IMR-90 (cell line): ENCODE data around the gene KCNA10. TPM values are rescaled to one million over a fixed set of nuclear protein-coding genes. Genes with fewer than 3 reads are reported as not detected.

Experiments used
- ATAC-seq: fragments of 200-7000 bp; cut with Tn5 transposase; 2 replicates; pipeline ENCODE4 v1.9.1; 2020; ENCODE audit warnings: low read depth, mild to moderate bottlenecking, moderate library complexity
- BruUV-seq: library from RNA; stranded (reverse); fragments of 400-500 nt; replicated peaks from 2 replicates; lab custom pipeline; 2021; lab: Mats Ljungman, UMichigan
- CTCF ChIA-PET: fragments of 300-600 bp; formaldehyde crosslinking; extraction: SDS; loops from one replicate; lab custom pipeline; 2021; ENCODE audit warnings: antibody characterized with exemption; lab: Yijun Ruan, JAX
- POLR2A ChIA-PET: fragments of 300-600 bp; sonication (Branson Sonifier 250); formaldehyde crosslinking; loops from one replicate; lab custom pipeline; 2022; ENCODE audit warnings: antibody characterized with exemption; ENCODE audit not compliant: unreplicated experiment; lab: Charles Lee
- DNase-seq: peaks from one replicate; pipeline ENCODE4 v3.0.0; 2013
- H2AFZ ChIP-seq: replicated peaks from 2 replicates; pipeline ENCODE3; 2013; ENCODE audit warnings: low read length, mild to moderate bottlenecking; ENCODE audit not compliant: poor library complexity
- H2AK5ac ChIP-seq: 2 replicates; pipeline ENCODE4 v1.6.1; 2013; ENCODE audit warnings: low read depth, low read length, inconsistent platforms
- H2AK9ac ChIP-seq: replicated peaks from 2 replicates; pipeline ENCODE3; 2013; ENCODE audit warnings: mild to moderate bottlenecking, low read depth, low read length, moderate library complexity; ENCODE audit not compliant: poor library complexity
- H2BK120ac ChIP-seq: 2 replicates; pipeline ENCODE4 v1.6.1; 2013; ENCODE audit warnings: low read depth, low read length, inconsistent platforms
- H2BK15ac ChIP-seq: 3 replicates; pipeline ENCODE4 v1.6.1; 2013; ENCODE audit warnings: low read depth, low read length, inconsistent platforms
- H2BK20ac ChIP-seq: 2 replicates; pipeline ENCODE4 v1.6.1; 2013; ENCODE audit warnings: low read depth, mild to moderate bottlenecking, inconsistent platforms, low read length, moderate library complexity
- H2BK5ac ChIP-seq: 2 replicates; pipeline ENCODE4 v1.6.1; 2013; ENCODE audit warnings: mild to moderate bottlenecking, low read depth, low read length, inconsistent platforms; ENCODE audit not compliant: poor library complexity, severe bottlenecking
- H3K14ac ChIP-seq: replicated peaks from 2 replicates; pipeline ENCODE4 v1.6.1; 2013; ENCODE audit warnings: low read depth, low read length, inconsistent platforms
- H3K18ac ChIP-seq: 2 replicates; pipeline ENCODE4 v1.6.1; 2013; ENCODE audit warnings: low read depth, low read length, control low read depth
- H3K23ac ChIP-seq: 2 replicates; pipeline ENCODE4 v1.6.1; 2013; ENCODE audit warnings: low read depth, low read length, inconsistent platforms
- H3K27ac ChIP-seq: 2 replicates; pipeline ENCODE4 v1.5.1; 2013; ENCODE audit warnings: mild to moderate bottlenecking, control low read depth, low read length; ENCODE audit not compliant: insufficient read depth
- H3K27me3 ChIP-seq: 2 replicates; pipeline ENCODE4 v1.6.1; 2013; ENCODE audit warnings: low read length; ENCODE audit not compliant: control insufficient read depth, insufficient read depth
- H3K36me3 ChIP-seq: 2 replicates; pipeline ENCODE4 v1.6.1; 2013; ENCODE audit warnings: low read length, mixed read lengths; ENCODE audit not compliant: control insufficient read depth, insufficient read depth
- H3K4ac ChIP-seq: 2 replicates; pipeline ENCODE4 v1.6.1; 2013; ENCODE audit warnings: low read depth, low read length, inconsistent platforms
- H3K4me1 ChIP-seq: 2 replicates; pipeline ENCODE4 v1.6.1; 2013; ENCODE audit warnings: low read length, mixed read lengths; ENCODE audit not compliant: control insufficient read depth, insufficient read depth
- H3K4me2 ChIP-seq: 2 replicates; pipeline ENCODE4 v1.6.1; 2013; ENCODE audit warnings: low read depth, mild to moderate bottlenecking, control low read depth, low read length, moderate library complexity
- H3K4me3 ChIP-seq: 2 replicates; pipeline ENCODE4 v1.5.1; 2013; ENCODE audit warnings: low read depth, mild to moderate bottlenecking, control low read depth, low read length, moderate library complexity; ENCODE audit not compliant: insufficient read depth
- H3K56ac ChIP-seq: 2 replicates; pipeline ENCODE4 v1.6.1; 2013; ENCODE audit warnings: low read length, inconsistent platforms; ENCODE audit not compliant: insufficient read depth; ENCODE audit errors: extremely low read depth
- H3K79me1 ChIP-seq, 2 experiments: 2 replicates each; pipeline ENCODE4 v1.6.1; 2013; ENCODE audit warnings: low read length in 2 of 2, inconsistent platforms in 1 of 2, low read depth in 1 of 2
- H3K9ac ChIP-seq: 2 replicates; pipeline ENCODE4 v1.6.1; 2013; ENCODE audit warnings: low read depth, low read length, control low read depth
- H3K9me1 ChIP-seq: 2 replicates; pipeline ENCODE4 v1.6.1; 2013; ENCODE audit warnings: low read length, inconsistent platforms; ENCODE audit not compliant: insufficient read depth
- H3K9me3 ChIP-seq: 2 replicates; pipeline ENCODE4 v1.6.1; 2013; ENCODE audit warnings: low read length; ENCODE audit not compliant: control insufficient read depth, insufficient read depth
- H4K20me1 ChIP-seq: 2 replicates; pipeline ENCODE4 v1.6.1; 2013; ENCODE audit warnings: low read length, inconsistent platforms; ENCODE audit not compliant: insufficient read depth
- H4K5ac ChIP-seq: 2 replicates; pipeline ENCODE4 v1.6.1; 2013; ENCODE audit warnings: mild to moderate bottlenecking, low read depth, low read length, control low read depth
- H4K8ac ChIP-seq, 2 experiments: 2 replicates each; pipeline ENCODE4 v1.6.1; 2013; ENCODE audit warnings: low read depth in 2 of 2, low read length in 2 of 2, control low read depth in 1 of 2, inconsistent platforms in 1 of 2
- H4K91ac ChIP-seq: 2 replicates; pipeline ENCODE4 v1.6.1; 2013; ENCODE audit warnings: low read depth, low read length, inconsistent platforms; ENCODE audit not compliant: insufficient read depth
- BHLHE40 ChIP-seq: fragments of 150-350 bp; IDR thresholded peaks from 2 replicates; pipeline ENCODE4 v1.6.1; 2016; ENCODE audit warnings: mild to moderate bottlenecking, low read depth, low read length
- CEBPB ChIP-seq: IDR thresholded peaks from 2 replicates; pipeline ENCODE4 v1.6.1; 2012; ENCODE audit warnings: low read depth, low read length, improper control_type of control experiment
- CHD1 ChIP-seq: IDR thresholded peaks from 2 replicates; pipeline ENCODE4 v1.6.1; 2012; ENCODE audit warnings: low read depth, low read length, improper control_type of control experiment
- FOS ChIP-seq: fragments of 150-350 bp; IDR thresholded peaks from 2 replicates; pipeline ENCODE4 v1.6.1; 2016; ENCODE audit warnings: low read depth, low read length
- MAFK ChIP-seq: IDR thresholded peaks from 2 replicates; pipeline ENCODE4 v1.6.1; 2012; ENCODE audit warnings: low read depth, low read length, improper control_type of control experiment
- MAZ ChIP-seq: IDR thresholded peaks from 2 replicates; pipeline ENCODE4 v1.6.1; 2012; ENCODE audit warnings: low read depth, mild to moderate bottlenecking, low read length, improper control_type of control experiment, moderate library complexity, borderline replicate concordance
- MXI1 ChIP-seq: IDR thresholded peaks from 2 replicates; pipeline ENCODE4 v1.6.1; 2012; ENCODE audit warnings: low read depth, mild to moderate bottlenecking, low read length, moderate library complexity, borderline replicate concordance
- NFE2L2 ChIP-seq: fragments of 150-350 bp; IDR thresholded peaks from 2 replicates; pipeline ENCODE4 v1.6.1; 2016; ENCODE audit warnings: low read depth, mild to moderate bottlenecking, low read length
- POLR2A ChIP-seq: IDR thresholded peaks from 2 replicates; pipeline ENCODE4 v1.6.1; 2012; ENCODE audit warnings: mild to moderate bottlenecking, low read depth, low read length
- RAD21 ChIP-seq: IDR thresholded peaks from 2 replicates; pipeline ENCODE4 v1.6.1; 2012; ENCODE audit warnings: low read length, improper control_type of control experiment
- RCOR1 ChIP-seq: IDR thresholded peaks from 2 replicates; pipeline ENCODE4 v1.6.1; 2012; ENCODE audit warnings: mild to moderate bottlenecking, low read length, improper control_type of control experiment; ENCODE audit not compliant: insufficient replicate concordance
- RFX5 ChIP-seq: IDR thresholded peaks from 2 replicates; pipeline ENCODE4 v1.8.0; 2012; ENCODE audit warnings: low read depth, mild to moderate bottlenecking, low read length, moderate library complexity
- SMC3 ChIP-seq: fragments of 150-350 bp; IDR thresholded peaks from 2 replicates; pipeline ENCODE4 v1.6.1; 2016; ENCODE audit warnings: low read depth, mild to moderate bottlenecking, antibody characterized with exemption, low read length, moderate library complexity
- WGBS, 2 experiments: methylation state at CpG; one replicate each; pipeline versions ENCODE4 v1.1.5 to v1.1.7; 2013; ENCODE audit warnings: missing lambda C conversion rate in 2 of 2; ENCODE audit not compliant: insufficient read length in 1 of 2; ENCODE audit errors: extremely low coverage in 2 of 2; 5-methylcytosine and 5-hydroxymethylcytosine counted together
- dilution Hi-C: fragments of 300-500 bp; cut with HindIII; formaldehyde crosslinking; loops from one replicate; pipeline ENCODE4 v1.14.3; 2018; ENCODE audit warnings: low sequenced_read_pairs; ENCODE audit not compliant: unreplicated experiment
- in situ Hi-C: fragments of 300-500 bp; cut with MboI; formaldehyde crosslinking; loops from 3 replicates; pipeline ENCODE4 v1.14.3; 2019; ENCODE audit warnings: low sequenced_read_pairs, inconsistent platforms, mixed read lengths
- intact Hi-C: fragments of 100-400 bp; cut with micrococcal nuclease; formaldehyde crosslinking; loops from 2 replicates; pipeline ENCODE4 v1.10.0; 2022
- polyA plus RNA-seq, 3 experiments: library from polyadenylated mRNA; depleted of rRNA; stranded (reverse); fragments of >200 nt; gene quantifications; 2 replicates each; pipeline ENCODE4 v1.2.3, GENCODE V29; 2012; ENCODE audit warnings: low replicate concordance in 1 of 3
- total RNA-seq: library from RNA; depleted of rRNA; stranded (reverse); fragments of >200 nt; gene quantifications from 2 replicates; pipeline ENCODE4 v1.2.3, GENCODE V29; 2012
- TF ChIP-seq, protein P1 (sequence below): fragments of 150-350 bp; IDR thresholded peaks from 2 replicates; pipeline ENCODE4 v1.6.1; 2017; ENCODE audit warnings: mild to moderate bottlenecking, antibody characterized with exemption, low read length, low read depth
- TF ChIP-seq, protein P2 (sequence below): conservative IDR thresholded peaks from 2 replicates; pipeline ENCODE4 v1.5.1; 2012; ENCODE audit warnings: mild to moderate bottlenecking, low read depth, low read length, improper control_type of control experiment
- TF ChIP-seq, protein P3 (sequence below): fragments of 150-350 bp; IDR thresholded peaks from 2 replicates; pipeline ENCODE4 v1.6.1; 2016; ENCODE audit warnings: low read depth, mild to moderate bottlenecking, low read length, moderate library complexity, borderline replicate concordance

The KCNA10 gene
- total and polyA plus RNA-seq, 2 of the 4 experiments (the other 2 are of a cell fraction), result not detected

DNA sequence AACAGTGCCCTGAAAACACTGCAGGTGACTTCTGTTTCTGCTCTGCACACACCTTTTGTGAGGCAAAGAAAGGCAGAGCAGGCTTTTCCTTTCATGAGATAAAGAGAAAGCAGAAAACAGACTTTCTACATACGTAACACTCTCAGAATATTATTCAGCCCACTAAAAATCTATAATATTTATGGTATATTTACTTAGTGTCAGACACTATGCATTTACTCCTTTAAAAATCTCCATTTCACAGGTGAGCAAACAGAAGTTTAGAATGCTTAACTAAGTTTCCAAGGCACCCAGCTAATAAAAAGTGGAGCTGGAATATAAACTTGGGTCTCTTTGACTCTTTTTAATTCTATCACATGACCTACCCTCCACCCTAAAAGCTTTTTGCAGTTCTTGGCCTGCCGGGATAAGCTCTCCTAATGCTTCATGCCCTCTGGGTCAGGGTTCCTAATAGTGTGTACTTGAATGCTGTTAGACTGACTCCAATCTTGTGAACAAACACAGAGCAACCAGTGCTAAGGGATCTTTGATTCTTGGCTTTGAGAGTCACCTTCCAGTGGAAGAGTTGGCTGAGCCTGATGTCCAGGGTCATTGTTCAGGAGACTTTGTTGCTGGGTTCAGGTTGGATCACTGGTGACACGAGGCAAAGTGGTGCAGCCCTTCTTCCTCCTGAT lies 40.9 kb downstream of the KCNA10 start:
- Histone ChIP-seq H3K27me3 (peaks cover 13% of the 10 kb centered on the region; the same call in 1 of the 2 replicates), H3K4ac (no peak overlapping the region), H2BK5ac (no peak overlapping the region), H3K27ac (no peak overlapping the region), H3K4me3 (no peak overlapping the region), H3K9me3 (no peaks in the 10 kb centered on the region), H3K18ac (no peak overlapping the region), H3K9me1 (0 out of 2 replicates have a peak, but pooled peaks cover 8% of the 10 kb centered on the region), H2BK120ac (no peak overlapping the region), H4K5ac (no peak overlapping the region), H3K56ac (no peak overlapping the region), H2BK15ac (no peak overlapping the region), H4K91ac (no peak overlapping the region), H3K9ac (no peak overlapping the region), H3K79me1 (no peaks in the 10 kb centered on the region), H2BK20ac (no peak overlapping the region), H2AK9ac (no peak overlapping the region), H3K14ac (no peak overlapping the region), H3K36me3 (no peaks in the 10 kb centered on the region), H2AK5ac (no peak overlapping the region; the same call in 1 of the 2 replicates), H2AFZ (no peak overlapping the region), H3K4me2 (no peak overlapping the region), H4K20me1 (no peaks in the 10 kb centered on the region), H3K4me1 (peaks cover 10% of the 10 kb centered on the region), H4K8ac (no peak overlapping the region), H3K23ac (no peak overlapping the region)
- in situ Hi-C loops (no loop called here), dilution Hi-C loops (no loop called here), intact Hi-C loops (no loop called here)
- ChIA-PET CTCF (interaction anchor here (1.0 to 1.4 kb wide), 2 partner anchors 17 to 372 kb away, joined by 3 read pairs; no protein-coding TSS in a partner anchor), POLR2A (no interaction called here)
- TF ChIP-seq RAD21 (no peak), POLR2A (no peak), SMC3 (no peak), BHLHE40 (no peak), MXI1 (no peak), CHD1 (no peak), MAFK (no peak), NFE2L2 (no peak), MAZ (no peak), CEBPB (no peak), FOS (no peak), RFX5 (no peak), RCOR1 (no peak)
- TF ChIP-seq, protein P1, sequence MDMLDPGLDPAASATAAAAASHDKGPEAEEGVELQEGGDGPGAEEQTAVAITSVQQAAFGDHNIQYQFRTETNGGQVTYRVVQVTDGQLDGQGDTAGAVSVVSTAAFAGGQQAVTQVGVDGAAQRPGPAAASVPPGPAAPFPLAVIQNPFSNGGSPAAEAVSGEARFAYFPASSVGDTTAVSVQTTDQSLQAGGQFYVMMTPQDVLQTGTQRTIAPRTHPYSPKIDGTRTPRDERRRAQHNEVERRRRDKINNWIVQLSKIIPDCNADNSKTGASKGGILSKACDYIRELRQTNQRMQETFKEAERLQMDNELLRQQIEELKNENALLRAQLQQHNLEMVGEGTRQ, result no peak
- TF ChIP-seq, protein P2, sequence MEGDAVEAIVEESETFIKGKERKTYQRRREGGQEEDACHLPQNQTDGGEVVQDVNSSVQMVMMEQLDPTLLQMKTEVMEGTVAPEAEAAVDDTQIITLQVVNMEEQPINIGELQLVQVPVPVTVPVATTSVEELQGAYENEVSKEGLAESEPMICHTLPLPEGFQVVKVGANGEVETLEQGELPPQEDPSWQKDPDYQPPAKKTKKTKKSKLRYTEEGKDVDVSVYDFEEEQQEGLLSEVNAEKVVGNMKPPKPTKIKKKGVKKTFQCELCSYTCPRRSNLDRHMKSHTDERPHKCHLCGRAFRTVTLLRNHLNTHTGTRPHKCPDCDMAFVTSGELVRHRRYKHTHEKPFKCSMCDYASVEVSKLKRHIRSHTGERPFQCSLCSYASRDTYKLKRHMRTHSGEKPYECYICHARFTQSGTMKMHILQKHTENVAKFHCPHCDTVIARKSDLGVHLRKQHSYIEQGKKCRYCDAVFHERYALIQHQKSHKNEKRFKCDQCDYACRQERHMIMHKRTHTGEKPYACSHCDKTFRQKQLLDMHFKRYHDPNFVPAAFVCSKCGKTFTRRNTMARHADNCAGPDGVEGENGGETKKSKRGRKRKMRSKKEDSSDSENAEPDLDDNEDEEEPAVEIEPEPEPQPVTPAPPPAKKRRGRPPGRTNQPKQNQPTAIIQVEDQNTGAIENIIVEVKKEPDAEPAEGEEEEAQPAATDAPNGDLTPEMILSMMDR, result no peak
- TF ChIP-seq, protein P3, sequence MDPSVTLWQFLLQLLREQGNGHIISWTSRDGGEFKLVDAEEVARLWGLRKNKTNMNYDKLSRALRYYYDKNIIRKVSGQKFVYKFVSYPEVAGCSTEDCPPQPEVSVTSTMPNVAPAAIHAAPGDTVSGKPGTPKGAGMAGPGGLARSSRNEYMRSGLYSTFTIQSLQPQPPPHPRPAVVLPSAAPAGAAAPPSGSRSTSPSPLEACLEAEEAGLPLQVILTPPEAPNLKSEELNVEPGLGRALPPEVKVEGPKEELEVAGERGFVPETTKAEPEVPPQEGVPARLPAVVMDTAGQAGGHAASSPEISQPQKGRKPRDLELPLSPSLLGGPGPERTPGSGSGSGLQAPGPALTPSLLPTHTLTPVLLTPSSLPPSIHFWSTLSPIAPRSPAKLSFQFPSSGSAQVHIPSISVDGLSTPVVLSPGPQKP, result no peak
- WGBS, 2 experiments, result no CpG with 5 or more reads among the region's 3 CpGs
- DNase-seq (no peak), ATAC-seq (no peak)
- no TSS peak for BruUV-seq
